IPS-NIHi7 (cell line): ENCODE results near the gene TMEM178A.
A peak's percentile ranks its signal among the peaks of the same experiment; 100 is the strongest.
"Not testable (repeated sequence)": the region's sequence is repeated elsewhere in the genome, so short reads cannot be mapped to it uniquely, and the experiment has no call there.

Experiments used
- DNase-seq: peaks from one replicate; pipeline ENCODE4 v3.0.0; 2012; ENCODE audit warnings: mixed read lengths; ENCODE audit errors: extremely low spot score

The TMEM178A gene

GRCh38 chr2:39647104-39647765 lies 18.5 kb upstream of the TMEM178A start:
- peak; percentile 52 for DNase-seq

GRCh38 chr2:39648580-39648979 lies 17.1 kb upstream of the TMEM178A start:
- DNase-seq, result no peak

GRCh38 chr2:39649511-39649910 lies 16.2 kb upstream of the TMEM178A start:
- DNase-seq, result no peak

GRCh38 chr2:39650468-39650867 lies 15.2 kb upstream of the TMEM178A start:
- no peak for DNase-seq

GRCh38 chr2:39656215-39656614 lies 9.5 kb upstream of the TMEM178A start:
- DNase-seq, result not testable (repeated sequence)

- no peak for DNase-seq
These were observed 8.3 kb upstream of the TMEM178A start for GRCh38 chr2:39657287-39657937.

GRCh38 chr2:39658371-39658770 lies 7.3 kb upstream of the TMEM178A start:
- DNase-seq, result no peak

GRCh38 chr2:39659765-39660611 lies 5.7 kb upstream of the TMEM178A start:
- no peak for DNase-seq

- no peak for DNase-seq
These were observed 5.0 kb upstream of the TMEM178A start for GRCh38 chr2:39660612-39661236.

GRCh38 chr2:39661826-39662225 lies 3.9 kb upstream of the TMEM178A start:
- DNase-seq, result no peak

GRCh38 chr2:39663187-39663930 lies 2.4 kb upstream of the TMEM178A start:
- DNase-seq, result no peak

GRCh38 chr2:39664232-39664887 lies 1.4 kb upstream of the TMEM178A start:
- no peak for DNase-seq

- peak; percentile 66 for DNase-seq
These were observed 677 bp upstream of the TMEM178A start for GRCh38 chr2:39664888-39665591.

GRCh38 chr2:39666491-39667101 lies 879 bp downstream of the TMEM178A start:
- DNase-seq, result peak; percentile 25

- DNase-seq, result no peak
These were observed 1.6 kb downstream of the TMEM178A start for GRCh38 chr2:39667104-39667885.

- no peak for DNase-seq
These were observed 2.2 kb downstream of the TMEM178A start for GRCh38 chr2:39667886-39668276.

GRCh38 chr2:39668576-39669080 lies 2.9 kb downstream of the TMEM178A start:
- no peak for DNase-seq

GRCh38 chr2:39671604-39672003 lies 5.9 kb downstream of the TMEM178A start:
- DNase-seq, result no peak

GRCh38 chr2:39673018-39673417 lies 7.3 kb downstream of the TMEM178A start:
- no peak for DNase-seq
